PC-3 (cell line): Measurements from ENCODE around the gene MOK.

Experiments
- CTCF ChIP-seq: fragments of 300-600 bp; sonication (generic); conservative IDR thresholded peaks from 2 replicates; pipeline ENCODE4 v1.5.1; 2017; ENCODE audit warnings: antibody characterized with exemption, low read depth, mild to moderate bottlenecking, low read length
- EZH2 ChIP-seq: fragments of 300-600 bp; sonication (generic); IDR thresholded peaks from one replicate; pipeline ENCODE4 v1.6.1; 2017; ENCODE audit warnings: antibody characterized with exemption, mild to moderate bottlenecking, low read length; ENCODE audit not compliant: unreplicated experiment

- TF ChIP-seq CTCF (no peak), EZH2 (no peak)
Observed at GRCh38 chr14:102326583-102326982, 21.6 kb upstream of the MOK start.
